ENCODE data around the gene ZDHHC22.
"Not testable (repeated sequence)": the region's sequence is repeated elsewhere in the genome, so short reads cannot be mapped to it uniquely, and the experiment has no call there.

ZDHHC22 gene

GRCh38 chr14:77141214-77142004 is at the start of gene ZDHHC22:
Gene ZDHHC22 (minus strand): TSS chr14:77141791. CDS start chr14:77139738, 2,053 bp downstream.
- DNase-seq = no peak

- DNase-seq = no peak
Measured at GRCh38 chr14:77190977-77191376, 49.4 kb upstream of the ZDHHC22 start.

- no peak for DNase-seq
Measured at GRCh38 chr14:77189479-77189878, 47.9 kb upstream of the ZDHHC22 start.

GRCh38 chr14:77187649-77188012 is 46.0 kb upstream of the ZDHHC22 start:
- no peak for DNase-seq

GRCh38 chr14:77186911-77187648 is 45.5 kb upstream of the ZDHHC22 start:
- no peak for DNase-seq

- DNase-seq = no peak
Measured at GRCh38 chr14:77185093-77185465, 43.5 kb upstream of the ZDHHC22 start.

GRCh38 chr14:77184396-77185092 is 43.0 kb upstream of the ZDHHC22 start:
- DNase-seq = no peak

GRCh38 chr14:77183896-77184295 is 42.3 kb upstream of the ZDHHC22 start:
- DNase-seq = no peak

GRCh38 chr14:77181603-77182437 is 40.2 kb upstream of the ZDHHC22 start, which contains the start of gene TMEM63C:
Gene TMEM63C (plus strand): TSS chr14:77181798. CDS start chr14:77218814, 37,016 bp downstream.
- peak; percentile 57 for DNase-seq

GRCh38 chr14:77180726-77181602 is 39.4 kb upstream of the ZDHHC22 start:
- no peak for DNase-seq

GRCh38 chr14:77178656-77179055 is 37.1 kb upstream of the ZDHHC22 start:
- no peak for DNase-seq

- DNase-seq = no peak
Measured at GRCh38 chr14:77177702-77178101, 36.1 kb upstream of the ZDHHC22 start.

- DNase-seq = no peak
Measured at GRCh38 chr14:77175843-77176242, 34.3 kb upstream of the ZDHHC22 start.

- DNase-seq = not testable (repeated sequence)
Measured at GRCh38 chr14:77173911-77174617, 32.5 kb upstream of the ZDHHC22 start.

GRCh38 chr14:77172916-77173315 is 31.3 kb upstream of the ZDHHC22 start:
- DNase-seq = no peak

- DNase-seq = no peak
Measured at GRCh38 chr14:77170045-77170444, 28.5 kb upstream of the ZDHHC22 start.

- DNase-seq = no peak
Measured at GRCh38 chr14:77161011-77161410, 19.4 kb upstream of the ZDHHC22 start.

- no peak for DNase-seq
Measured at GRCh38 chr14:77158882-77159255, 17.3 kb upstream of the ZDHHC22 start.

GRCh38 chr14:77158175-77158881 is 16.7 kb upstream of the ZDHHC22 start:
- DNase-seq = no peak

GRCh38 chr14:77157740-77158139 is 16.1 kb upstream of the ZDHHC22 start:
- DNase-seq = no peak

Data from stimulated activated CD4-positive, alpha-beta T cell treated with anti-CD3 and anti-CD28 coated beads, Interleukin-4, amount 100 ng/mL, for 24 hours (primary cell).